Stimulated activated CD4-positive, alpha-beta T cell treated with anti-CD3 and anti-CD28 coated beads, TNF-alpha, amount 100 ng/mL, for 24 hours (primary cell): Measurements from ENCODE around the gene GABRR3.
"Not testable (repeated sequence)": the region's sequence is repeated elsewhere in the genome, so short reads cannot be mapped to it uniquely, and the experiment has no call there.

Experiments used
- DNase-seq, 3 experiments: peaks; one replicate each; pipeline ENCODE4 v3.0.0-alpha.2; 2020; ENCODE audit warnings: low read depth in 3 of 3

The GABRR3 gene

GRCh38 chr3:98021830-98022560 lies 13.1 kb downstream of the GABRR3 start:
- DNase-seq = no peak

DNA sequence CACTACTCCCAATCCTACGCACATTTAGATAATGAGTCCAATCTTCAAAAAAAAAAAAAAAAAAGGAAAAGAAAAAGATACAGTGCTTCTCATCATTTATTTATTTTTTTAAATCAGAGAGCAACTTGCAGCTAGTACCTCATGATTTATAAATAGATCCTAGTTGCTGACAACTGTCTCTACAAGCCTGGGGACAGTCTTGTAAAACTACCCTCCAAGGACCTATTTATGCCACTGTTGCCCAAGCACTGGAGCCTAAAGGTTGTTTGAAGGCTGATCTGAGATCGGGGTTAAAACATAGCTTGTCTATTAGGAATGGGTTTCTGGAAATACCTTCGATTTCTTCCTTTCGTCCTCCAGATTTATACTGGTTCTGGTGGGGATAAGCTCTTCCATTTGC lies 14.7 kb downstream of the GABRR3 start:
- no peak for DNase-seq

- no peak for DNase-seq
These were observed 16.8 kb downstream of the GABRR3 start for GRCh38 chr3:98018301-98018700.

DNA sequence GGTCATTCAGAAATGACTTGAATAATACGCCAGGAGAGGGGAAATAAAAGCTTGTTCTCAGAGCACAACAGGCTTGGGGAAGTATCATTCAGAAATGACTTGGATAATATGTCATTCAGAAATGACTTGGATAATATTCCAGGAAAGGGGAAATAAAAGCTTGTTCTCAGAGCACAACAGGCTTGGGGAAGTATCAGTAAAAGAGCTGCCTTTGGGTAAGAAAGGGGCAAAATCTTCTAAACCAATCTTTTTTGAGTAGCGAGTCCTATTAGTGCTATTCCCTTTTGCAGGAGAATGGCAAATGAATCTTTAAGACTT lies 20.9 kb downstream of the GABRR3 start:
- no peak for DNase-seq

GRCh38 chr3:98013411-98014267 lies 21.5 kb downstream of the GABRR3 start:
- DNase-seq = no peak

DNA sequence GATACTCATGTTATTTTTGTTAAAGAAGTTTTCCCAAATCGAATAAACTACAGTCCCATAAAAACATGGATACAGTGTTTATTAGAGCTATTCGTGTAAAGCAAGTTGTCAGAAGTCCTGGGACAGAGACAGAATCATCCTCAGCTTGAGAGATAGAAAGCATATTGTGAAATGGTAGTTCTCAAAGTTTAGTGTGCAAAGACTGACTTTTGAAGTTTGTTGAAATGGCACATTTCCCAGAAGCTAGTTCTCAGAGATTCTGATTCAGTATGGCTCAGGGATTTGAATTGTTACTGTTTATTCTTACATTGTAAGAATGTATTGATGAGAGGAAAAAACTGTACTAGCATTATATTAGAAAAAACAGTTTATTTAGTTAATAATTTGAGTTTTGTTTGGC lies 22.1 kb downstream of the GABRR3 start:
- no peak for DNase-seq

- not testable (repeated sequence) for DNase-seq
These were observed 24.1 kb downstream of the GABRR3 start for GRCh38 chr3:98010883-98011449.

DNA sequence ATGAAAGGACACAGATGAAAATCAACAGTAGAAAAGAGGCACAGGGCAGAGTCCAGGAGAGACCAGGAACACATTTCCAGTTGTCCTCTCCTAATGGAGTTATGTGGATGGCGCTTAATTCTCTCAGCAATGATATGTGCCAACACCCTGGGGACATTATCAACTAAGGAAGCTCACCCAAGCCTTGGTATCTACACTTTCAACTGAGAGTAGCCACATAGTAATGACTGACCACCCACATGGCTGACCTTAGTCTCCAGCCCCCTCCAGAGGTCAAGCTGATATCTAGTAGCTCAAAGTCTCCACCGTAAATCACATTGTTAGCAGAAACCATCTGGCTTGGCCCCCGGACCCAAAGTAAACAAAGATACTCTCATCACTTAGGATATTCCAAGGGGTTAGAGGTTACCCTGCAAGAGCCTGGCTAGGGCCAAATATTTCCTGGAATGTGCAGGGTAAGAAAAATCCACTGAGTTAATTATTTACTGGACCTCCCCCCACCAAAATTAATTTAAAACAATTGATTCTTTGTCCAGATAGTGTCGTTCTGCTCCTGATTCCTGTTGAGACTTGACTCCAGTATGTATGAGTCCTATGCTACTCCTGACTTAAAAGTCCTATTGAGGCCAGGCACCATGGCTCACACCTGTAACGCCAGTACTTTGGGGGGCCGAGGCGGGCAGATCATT lies 24.8 kb downstream of the GABRR3 start:
- no peak for DNase-seq

- no peak for DNase-seq
These were observed 26.3 kb downstream of the GABRR3 start for GRCh38 chr3:98008855-98009254.

DNA sequence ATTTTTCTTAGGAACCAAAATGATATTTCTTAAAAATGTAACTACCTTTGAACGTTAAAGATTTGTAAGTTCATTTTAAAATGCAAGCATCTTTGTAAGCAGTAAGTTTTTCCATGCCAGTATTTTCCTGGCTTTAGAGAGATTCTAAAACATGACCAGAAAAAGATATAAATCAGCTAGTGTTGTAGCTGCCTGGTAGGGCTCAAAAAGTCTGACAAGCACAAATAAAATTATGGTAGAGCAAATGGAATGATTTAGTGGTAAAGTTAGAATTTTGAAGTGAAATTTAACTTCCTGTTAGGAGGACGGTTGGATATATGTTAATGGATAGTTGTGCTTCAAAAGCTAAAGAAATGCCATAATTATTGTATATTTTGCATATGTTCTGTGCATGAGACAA lies 29.7 kb downstream of the GABRR3 start:
- no peak for DNase-seq

DNA sequence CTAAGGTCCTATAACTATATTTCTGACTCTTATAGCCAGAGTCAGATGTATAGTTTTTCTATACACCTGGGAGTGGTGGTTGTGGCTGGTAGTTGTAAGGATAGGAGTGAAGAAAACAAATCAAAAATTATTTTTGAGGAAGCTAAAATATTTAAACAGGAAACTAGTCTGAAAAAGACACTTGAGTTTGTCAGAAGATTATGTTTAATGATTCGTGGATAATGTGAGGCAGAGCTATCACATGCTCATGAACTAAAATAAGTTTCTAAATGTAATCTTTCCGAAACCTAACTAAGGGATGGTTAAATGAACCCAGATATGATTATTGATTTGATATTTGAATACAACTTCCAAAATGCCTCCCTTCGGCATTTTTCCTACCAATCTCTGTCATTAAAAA lies 30.4 kb downstream of the GABRR3 start:
- no peak for DNase-seq

DNA sequence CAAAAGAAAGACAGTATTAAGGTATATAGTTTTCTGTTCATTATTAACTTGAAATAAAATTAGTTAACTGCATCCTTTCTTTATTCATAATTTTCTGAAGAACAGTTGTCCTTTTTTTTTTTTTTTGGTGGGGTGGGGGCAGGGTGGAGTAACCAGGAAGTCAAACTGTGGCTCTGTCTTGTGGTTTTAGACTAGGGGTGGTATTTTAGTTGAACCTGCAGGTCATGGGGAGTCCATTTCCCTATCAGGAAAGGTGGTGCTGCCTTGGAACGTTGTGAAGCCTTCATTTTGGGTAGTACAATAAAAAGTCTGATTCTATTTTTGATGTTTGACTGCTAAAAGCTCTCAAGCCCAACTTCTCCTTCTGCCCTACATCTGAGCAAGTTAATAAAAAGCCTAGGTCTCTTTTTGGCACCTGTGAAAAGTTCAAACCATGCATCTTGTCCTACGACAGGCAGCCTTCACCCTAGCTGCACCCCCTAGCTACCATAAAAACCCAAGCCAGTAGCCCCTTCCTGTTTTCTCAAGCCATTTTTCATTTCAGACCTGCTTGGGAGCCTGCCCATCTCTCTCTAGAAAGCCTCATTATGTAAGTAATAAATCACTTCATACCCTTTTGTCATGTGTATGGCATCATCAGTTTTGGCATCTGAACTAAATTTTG lies 31.7 kb downstream of the GABRR3 start:
- DNase-seq = no peak

- no peak for DNase-seq
These were observed 32.4 kb downstream of the GABRR3 start for GRCh38 chr3:98002717-98003116.

GRCh38 chr3:97999994-98000393 lies 35.1 kb downstream of the GABRR3 start:
- no peak for DNase-seq

DNA sequence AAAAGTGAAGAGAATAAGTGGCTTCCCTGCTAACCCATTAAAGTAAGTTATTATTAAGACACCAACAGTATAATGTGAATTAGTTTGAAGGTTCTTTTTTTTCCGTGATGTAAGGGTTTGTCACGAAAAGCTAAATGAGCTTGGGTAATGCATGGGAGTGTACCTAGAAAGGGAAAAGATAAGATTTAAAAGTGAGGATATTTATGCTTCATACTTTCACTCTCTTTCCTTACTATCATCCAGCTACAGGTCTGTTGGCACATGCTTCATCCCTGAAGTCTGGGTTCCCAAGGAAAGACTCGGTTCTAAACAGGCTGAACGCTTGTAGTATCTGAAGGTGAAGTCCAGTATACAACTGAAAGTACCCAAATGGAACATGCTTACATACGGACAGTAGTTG lies 36.0 kb downstream of the GABRR3 start:
- DNase-seq = no peak

DNA sequence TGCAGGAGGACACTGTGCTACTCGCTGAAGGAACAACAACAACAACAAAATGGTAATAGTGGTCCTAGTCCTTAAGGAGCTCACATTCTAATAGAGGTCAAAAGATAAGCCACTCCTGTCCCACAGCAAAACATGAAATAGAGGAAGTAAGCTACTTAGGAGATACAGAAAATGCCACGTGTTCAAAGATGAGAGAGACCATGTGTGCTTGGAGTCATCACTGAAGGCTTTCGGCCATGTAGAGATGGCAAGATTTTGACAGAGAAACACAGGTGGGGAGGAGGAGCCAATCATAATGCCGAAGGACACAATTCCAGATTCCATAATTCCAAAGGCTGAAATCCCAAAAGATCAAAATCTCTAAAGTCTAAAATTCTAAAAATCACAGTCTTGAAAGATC lies 38.1 kb downstream of the GABRR3 start:
- no peak for DNase-seq

GRCh38 chr3:97994328-97994945 lies 40.7 kb downstream of the GABRR3 start:
- DNase-seq = no peak

DNA sequence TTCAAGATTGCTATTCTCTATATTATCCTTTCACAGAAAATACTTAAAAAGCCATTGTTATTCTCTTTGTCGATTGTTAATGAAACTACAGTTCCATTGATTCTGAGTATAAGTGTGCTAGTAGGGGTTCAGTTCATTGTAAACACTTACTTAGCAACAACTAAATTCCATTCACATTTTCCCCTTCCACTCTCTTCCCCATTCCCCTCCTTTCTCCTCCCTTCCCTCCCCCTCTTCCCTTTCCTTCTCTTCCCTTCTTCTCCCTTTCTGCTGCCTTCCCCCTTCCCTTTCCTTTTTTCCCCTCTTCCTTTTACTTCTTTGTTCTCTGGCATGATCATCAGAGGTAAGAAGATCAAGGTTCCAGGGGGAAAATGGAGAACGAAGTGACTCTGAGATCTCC lies 41.6 kb downstream of the GABRR3 start:
- no peak for DNase-seq

- DNase-seq = no peak
These were observed 42.5 kb downstream of the GABRR3 start for GRCh38 chr3:97992547-97993173.

DNA sequence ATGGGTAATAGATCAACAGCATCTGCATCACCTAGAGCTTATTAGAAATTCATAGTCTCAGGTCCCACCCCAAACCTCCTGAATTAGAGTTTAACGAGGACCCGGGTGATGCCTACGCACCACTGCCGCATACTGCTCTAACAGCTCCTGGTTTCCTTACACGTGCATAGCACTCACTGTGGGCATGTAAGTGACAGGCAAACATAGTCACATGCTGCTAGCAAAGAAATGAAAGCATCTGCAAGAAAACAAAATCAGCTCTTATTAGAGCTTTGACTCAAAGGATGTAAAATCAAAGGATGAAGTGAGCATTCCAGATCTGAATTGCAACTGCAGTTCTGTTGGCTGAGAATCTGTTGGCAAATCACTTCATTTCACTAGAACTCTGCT lies 43.8 kb downstream of the GABRR3 start:
- no peak for DNase-seq
